Skeletal muscle tissue (tissue), 4 donors: ENCODE results near the gene QSER1. TPM values are rescaled to one million over a fixed set of nuclear protein-coding genes. Genes with fewer than 3 reads are reported as not detected.

Source experiments
- H3K27ac ChIP-seq: one replicate; pipeline ENCODE4 v1.7.0; 2013; ENCODE audit warnings: mild to moderate bottlenecking, low read depth, low read length, inconsistent platforms
- H3K27me3 ChIP-seq, 3 donors: one replicate each; pipeline ENCODE4 v1.7.0; 2013; ENCODE audit warnings: low read length in 3 of 3; ENCODE audit not compliant: control insufficient read depth in 3 of 3, insufficient read depth in 3 of 3
- H3K36me3 ChIP-seq, 3 donors: one replicate each; pipeline ENCODE4 v1.7.0; 2013; ENCODE audit warnings: low read length in 3 of 3; ENCODE audit not compliant: control insufficient read depth in 3 of 3, insufficient read depth in 3 of 3
- H3K4me1 ChIP-seq, 3 donors: one replicate each; pipeline ENCODE4 v1.7.0; 2013; ENCODE audit warnings: low read length in 3 of 3, mild to moderate bottlenecking in 3 of 3; ENCODE audit not compliant: control insufficient read depth in 3 of 3, insufficient read depth in 3 of 3
- H3K4me3 ChIP-seq, 3 donors: one replicate each; pipeline ENCODE4 v1.7.0; 2013; ENCODE audit warnings: low read length in 3 of 3
- H3K9ac ChIP-seq, 3 donors: one replicate each; pipeline ENCODE4 v1.7.0; 2013; ENCODE audit warnings: low read length in 3 of 3, mild to moderate bottlenecking in 3 of 3, moderate library complexity in 2 of 3, low read depth in 1 of 3
- H3K9me3 ChIP-seq, 3 donors: one replicate each; pipeline ENCODE4 v1.7.0; 2013; ENCODE audit warnings: low read length in 3 of 3; ENCODE audit not compliant: control insufficient read depth in 3 of 3
- total RNA-seq: library from RNA; depleted of rRNA; stranded (reverse); fragments of >200 nt; gene quantifications from one replicate; pipeline ENCODE4 v1.2.3, GENCODE V29; 2014
- donor health status: Osteomylitis.

QSER1 gene
- total RNA-seq, 1 donor from 2014 or later: 29.2 TPM

GRCh38 chr11:32972781-32973180 lies 80.2 kb downstream of the QSER1 start:
- Histone ChIP-seq H3K9me3 (no peaks in the 10 kb centered on the region), H3K4me1 (no peaks in the 10 kb centered on the region), H3K4me3 (no peak overlapping the region), H3K9ac (no peak overlapping the region), H3K27me3 (no peaks in the 10 kb centered on the region), H3K27ac (no peak overlapping the region), H3K36me3 (peaks cover 8 to 36% (median 14%) of the 10 kb centered on the region in 3 donors)

GRCh38 chr11:32982626-32983025 lies 90.0 kb downstream of the QSER1 start:
- Histone ChIP-seq H3K27me3 (no peaks in the 10 kb centered on the region), H3K36me3 (peaks cover 0 to 6% (median 0%) of the 10 kb centered on the region in 3 donors), H3K27ac (no peak overlapping the region), H3K9me3 (no peaks in the 10 kb centered on the region), H3K9ac (no peak overlapping the region), H3K4me1 (no peaks in the 10 kb centered on the region), H3K4me3 (no peak overlapping the region)

GRCh38 chr11:32983506-32983905 lies 90.9 kb downstream of the QSER1 start:
- H3K27me3 ChIP-seq: no peaks in the 10 kb centered on the region
- no peaks in the 10 kb centered on the region for H3K4me1 ChIP-seq
- peaks cover 0 to 5% (median 0%) of the 10 kb centered on the region in 3 donors for H3K36me3 ChIP-seq
- H3K27ac ChIP-seq: no peak overlapping the region
- H3K9me3 ChIP-seq: no peaks in the 10 kb centered on the region
- H3K9ac ChIP-seq: no peak overlapping the region
- H3K4me3 ChIP-seq: no peak overlapping the region

GRCh38 chr11:32985600-32985999 lies 93.0 kb downstream of the QSER1 start:
- Histone ChIP-seq H3K27me3 (no peaks in the 10 kb centered on the region), H3K4me1 (no peaks in the 10 kb centered on the region), H3K36me3 (no peaks in the 10 kb centered on the region), H3K9ac (no peak overlapping the region), H3K9me3 (no peaks in the 10 kb centered on the region), H3K27ac (no peak overlapping the region), H3K4me3 (no peak overlapping the region)

- H3K9me3 ChIP-seq: peaks cover 0 to 4% (median 0%) of the 10 kb centered on the region in 3 donors
- no peak overlapping the region for H3K27ac ChIP-seq
- no peak overlapping the region for H3K9ac ChIP-seq
- H3K36me3 ChIP-seq: no peaks in the 10 kb centered on the region
- H3K4me1 ChIP-seq: no peaks in the 10 kb centered on the region
- no peak overlapping the region for H3K4me3 ChIP-seq
- H3K27me3 ChIP-seq: no peaks in the 10 kb centered on the region
Measured at GRCh38 chr11:32987851-32988250, 95.2 kb downstream of the QSER1 start.

- no peak overlapping the region for H3K4me3 ChIP-seq
- H3K9me3 ChIP-seq: peaks cover 0 to 4% (median 0%) of the 10 kb centered on the region in 3 donors
- H3K36me3 ChIP-seq: no peaks in the 10 kb centered on the region
- H3K4me1 ChIP-seq: no peaks in the 10 kb centered on the region
- H3K27me3 ChIP-seq: no peaks in the 10 kb centered on the region
- no peak overlapping the region for H3K27ac ChIP-seq
- H3K9ac ChIP-seq: no peak overlapping the region
Measured at GRCh38 chr11:32990481-32990880, 97.9 kb downstream of the QSER1 start.

GRCh38 chr11:32991427-32991826 lies 98.8 kb downstream of the QSER1 start:
- Histone ChIP-seq H3K27me3 (no peaks in the 10 kb centered on the region), H3K4me1 (no peaks in the 10 kb centered on the region), H3K9ac (no peak overlapping the region), H3K9me3 (peaks cover 0 to 4% (median 0%) of the 10 kb centered on the region in 3 donors), H3K36me3 (no peaks in the 10 kb centered on the region), H3K27ac (no peak overlapping the region), H3K4me3 (no peak overlapping the region)

GRCh38 chr11:32991898-32992297 lies 99.3 kb downstream of the QSER1 start:
- Histone ChIP-seq H3K27me3 (no peaks in the 10 kb centered on the region), H3K4me3 (no peak overlapping the region), H3K27ac (no peak overlapping the region), H3K9ac (no peak overlapping the region), H3K36me3 (no peaks in the 10 kb centered on the region), H3K4me1 (no peaks in the 10 kb centered on the region), H3K9me3 (peaks cover 0 to 4% (median 0%) of the 10 kb centered on the region in 3 donors)

GRCh38 chr11:33000181-33000580 lies 107.6 kb downstream of the QSER1 start:
- Histone ChIP-seq H3K4me3 (no peak overlapping the region), H3K27ac (no peak overlapping the region), H3K9me3 (no peaks in the 10 kb centered on the region), H3K36me3 (no peaks in the 10 kb centered on the region), H3K4me1 (no peaks in the 10 kb centered on the region), H3K9ac (no peak overlapping the region), H3K27me3 (no peaks in the 10 kb centered on the region)

GRCh38 chr11:33001281-33001680 lies 108.7 kb downstream of the QSER1 start:
- Histone ChIP-seq H3K27me3 (no peaks in the 10 kb centered on the region), H3K27ac (no peak overlapping the region), H3K36me3 (no peaks in the 10 kb centered on the region), H3K4me3 (no peak overlapping the region), H3K4me1 (no peaks in the 10 kb centered on the region), H3K9me3 (no peaks in the 10 kb centered on the region), H3K9ac (no peak overlapping the region)
